Measurements from ENCODE around the gene FBXL16.

FBXL16 gene

DNA sequence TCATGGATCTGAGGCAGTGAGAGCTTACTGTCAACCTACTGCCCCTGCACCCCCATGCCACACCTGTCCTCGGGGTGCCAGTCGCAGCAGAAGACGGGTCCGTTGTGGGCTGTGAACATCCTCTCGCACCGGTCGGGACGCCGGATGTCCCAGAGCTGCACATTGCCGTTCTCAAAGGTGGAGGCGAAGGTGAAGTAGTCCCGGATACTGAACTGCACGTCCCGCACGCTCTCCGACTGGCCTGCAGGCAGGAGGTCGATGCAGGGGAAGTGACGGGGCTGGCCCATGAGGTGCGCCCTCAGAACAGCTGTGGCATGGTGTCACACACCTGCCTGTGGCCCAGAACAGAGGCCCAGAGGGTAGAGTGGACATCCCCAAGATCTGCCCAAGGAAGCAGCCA lies 18.1 kb downstream of the FBXL16 start:
- Histone ChIP-seq H3K18ac (ENCODE audit: low read depth in 1 of 2, low read length in 2 of 2) (no peak overlapping the region), H3K14ac (ENCODE audit: low read length in 2 of 2) (no peak overlapping the region), H3K27ac (ENCODE audit: low read length, poor library complexity, severe bottlenecking) (no peak overlapping the region), H3K4ac (ENCODE audit: low read depth in 1 of 2, low read length in 2 of 2) (no peak overlapping the region), H3K9me3 (ENCODE audit: control insufficient read depth, low read length) (no peaks in the 10 kb centered on the region), H3K4me2 (ENCODE audit: low read length, poor library complexity, severe bottlenecking) (no peak overlapping the region), H2AK5ac (ENCODE audit: low read length, severe bottlenecking) (no peak overlapping the region), H2BK5ac (ENCODE audit: low read depth, low read length, poor library complexity, severe bottlenecking) (no peak overlapping the region), H3K23ac (ENCODE audit: low read length in 2 of 2) (no peak overlapping the region), H2BK15ac (ENCODE audit: low read depth, poor library complexity, severe bottlenecking) (no peak overlapping the region), H2AFZ (ENCODE audit: low read depth, low read length) (no peak overlapping the region), H3K4me3 (ENCODE audit: insufficient read depth in 1 of 2, low read depth in 1 of 2, low read length in 2 of 2) (no peak overlapping the region), H2BK12ac (ENCODE audit: low read length in 2 of 2) (no peak overlapping the region), H3K9ac (ENCODE audit: low read length) (no peak overlapping the region), H3K4me1 (ENCODE audit: control insufficient read depth, insufficient read depth, low read depth, low read length) (peaks cover 51% of the 10 kb centered on the region), H3K36me3 (ENCODE audit: control insufficient read depth in 1 of 2, insufficient read depth in 2 of 2, low read depth in 1 of 2, low read length in 2 of 2) (peaks cover 34 to 59% of the 10 kb centered on the region in 2 experiments), H4K8ac (ENCODE audit: low read length) (no peak overlapping the region), H3K79me1 (replicated peaks; ENCODE audit: low read length, poor library complexity, severe bottlenecking) (peaks cover 45% of the 10 kb centered on the region), H4K91ac (ENCODE audit: low read length) (no peak overlapping the region), H3K27me3 (ENCODE audit: control insufficient read depth in 1 of 2, insufficient read depth in 1 of 2, low read length in 2 of 2) (peaks cover 8 to 9% of the 10 kb centered on the region in 2 experiments), H2BK120ac (ENCODE audit: low read depth, low read length) (no peak overlapping the region)
- DNase-seq = no peak
- 95% methylated on average over 19 of the region's 19 CpGs for WGBS

DNA sequence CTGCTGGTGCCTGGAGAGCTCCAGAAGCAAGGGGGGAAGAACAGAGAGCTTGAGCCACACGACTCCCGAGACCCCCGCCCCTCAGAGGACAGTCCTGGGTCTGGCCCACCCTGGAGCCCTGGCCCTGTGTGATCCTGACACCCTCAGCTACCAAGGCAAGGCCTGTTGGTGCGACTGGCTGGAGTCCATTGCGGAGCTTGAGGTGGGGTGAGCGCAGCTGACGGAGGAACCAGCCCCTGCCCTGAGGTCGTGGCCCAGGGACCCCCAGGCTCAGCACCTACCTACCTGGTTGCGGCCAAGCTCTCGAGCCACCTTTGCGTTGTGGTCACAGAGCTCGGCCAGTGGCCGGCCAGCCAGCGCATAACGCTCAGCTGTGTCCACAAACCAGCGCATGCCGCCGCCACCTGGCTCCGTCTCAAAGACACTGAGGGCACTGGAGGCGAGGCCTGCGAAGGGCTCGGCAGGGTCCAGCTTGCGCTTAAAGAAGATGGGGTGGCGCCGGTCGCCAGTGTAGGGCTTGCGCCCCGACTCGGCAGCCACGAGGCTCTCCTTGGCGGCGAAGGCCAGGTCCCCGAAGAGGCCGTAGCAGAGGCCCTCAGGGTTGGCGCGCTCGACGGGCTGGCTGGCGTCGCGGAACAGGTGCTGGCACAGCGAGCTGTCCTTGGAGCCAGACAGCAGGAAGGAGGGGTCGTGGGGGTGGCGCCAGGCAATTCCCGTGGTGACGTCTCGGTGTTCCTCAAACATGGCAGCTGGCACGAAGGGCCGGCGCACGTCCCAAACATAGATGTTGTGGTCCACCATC lies 18.9 kb downstream of the FBXL16 start:
- no peak overlapping the region for H2BK120ac ChIP-seq (ENCODE audit: low read depth, low read length)
- no peak overlapping the region for H3K23ac ChIP-seq (ENCODE audit: low read length in 2 of 2)
- H3K4me1 ChIP-seq (ENCODE audit: control insufficient read depth, insufficient read depth, low read depth, low read length) = peaks cover 60% of the 10 kb centered on the region
- H2BK12ac ChIP-seq (ENCODE audit: low read length in 2 of 2) = no peak overlapping the region
- no peak overlapping the region for H3K4ac ChIP-seq (ENCODE audit: low read depth in 1 of 2, low read length in 2 of 2)
- H3K9ac ChIP-seq (ENCODE audit: low read length) = no peak overlapping the region
- no peak overlapping the region for H3K27ac ChIP-seq (ENCODE audit: low read length, poor library complexity, severe bottlenecking)
- H2AK5ac ChIP-seq (ENCODE audit: low read length, severe bottlenecking) = no peak overlapping the region
- H4K8ac ChIP-seq (ENCODE audit: low read length) = no peak overlapping the region
- DNase-seq = no peak
- H3K4me3 ChIP-seq (ENCODE audit: insufficient read depth in 1 of 2, low read depth in 1 of 2, low read length in 2 of 2) = no peak overlapping the region
- H4K91ac ChIP-seq (ENCODE audit: low read length) = peak overlapping the region; percentile 21
- H3K9me3 ChIP-seq (ENCODE audit: control insufficient read depth, low read length) = no peaks in the 10 kb centered on the region
- H3K18ac ChIP-seq (ENCODE audit: low read depth in 1 of 2, low read length in 2 of 2) = no peak overlapping the region
- H3K4me2 ChIP-seq (ENCODE audit: low read length, poor library complexity, severe bottlenecking) = no peak overlapping the region
- H2BK15ac ChIP-seq (ENCODE audit: low read depth, poor library complexity, severe bottlenecking) = no peak overlapping the region
- peaks cover 45% of the 10 kb centered on the region for H3K79me1 ChIP-seq (replicated peaks; ENCODE audit: low read length, poor library complexity, severe bottlenecking)
- peaks cover 42 to 67% of the 10 kb centered on the region in 2 experiments for H3K36me3 ChIP-seq (ENCODE audit: control insufficient read depth in 1 of 2, insufficient read depth in 2 of 2, low read depth in 1 of 2, low read length in 2 of 2)
- H2BK5ac ChIP-seq (ENCODE audit: low read depth, low read length, poor library complexity, severe bottlenecking) = no peak overlapping the region
- WGBS = 96% methylated on average over 51 of the region's 51 CpGs
- H2AFZ ChIP-seq (ENCODE audit: low read depth, low read length) = no peak overlapping the region
- peaks cover 0 to 1% of the 10 kb centered on the region in 2 experiments for H3K27me3 ChIP-seq (ENCODE audit: control insufficient read depth in 1 of 2, insufficient read depth in 1 of 2, low read length in 2 of 2)
- H3K14ac ChIP-seq (ENCODE audit: low read length in 2 of 2) = no peak overlapping the region

DNA sequence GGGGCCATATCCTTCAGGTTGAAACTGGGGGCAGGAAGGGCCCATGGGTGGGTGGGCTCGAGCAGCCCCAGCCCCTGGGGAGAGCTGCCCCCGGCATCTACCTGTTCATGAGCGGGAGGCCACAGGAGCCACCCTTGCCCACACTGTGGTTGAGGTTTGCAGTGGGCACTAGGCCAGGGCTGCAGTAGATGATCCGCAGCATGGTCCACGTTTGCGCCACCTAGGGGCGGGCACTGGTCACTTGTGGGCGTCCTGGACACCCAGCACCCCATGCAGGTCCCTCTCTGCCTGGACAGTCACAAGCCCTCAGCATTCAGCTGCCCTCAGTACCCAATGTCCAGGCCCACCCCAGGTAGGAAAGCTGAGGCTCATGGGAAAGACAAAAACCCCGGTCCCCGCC lies 19.6 kb downstream of the FBXL16 start:
- H2BK12ac ChIP-seq (ENCODE audit: low read length in 2 of 2) = no peak overlapping the region
- peaks cover 47 to 74% of the 10 kb centered on the region in 2 experiments for H3K36me3 ChIP-seq (ENCODE audit: control insufficient read depth in 1 of 2, insufficient read depth in 2 of 2, low read depth in 1 of 2, low read length in 2 of 2)
- H3K23ac ChIP-seq (ENCODE audit: low read length in 2 of 2) = no peak overlapping the region
- H3K4me3 ChIP-seq (ENCODE audit: insufficient read depth in 1 of 2, low read depth in 1 of 2, low read length in 2 of 2) = no peak overlapping the region
- H2AFZ ChIP-seq (ENCODE audit: low read depth, low read length) = no peak overlapping the region
- peaks cover 45% of the 10 kb centered on the region for H3K79me1 ChIP-seq (replicated peaks; ENCODE audit: low read length, poor library complexity, severe bottlenecking)
- peak; percentile 43 for DNase-seq
- H3K4me1 ChIP-seq (ENCODE audit: control insufficient read depth, insufficient read depth, low read depth, low read length) = peaks cover 67% of the 10 kb centered on the region
- no peak overlapping the region for H4K91ac ChIP-seq (ENCODE audit: low read length)
- H2AK5ac ChIP-seq (ENCODE audit: low read length, severe bottlenecking) = no peak overlapping the region
- H3K4me2 ChIP-seq (ENCODE audit: low read length, poor library complexity, severe bottlenecking) = no peak overlapping the region
- no peak overlapping the region for H3K4ac ChIP-seq (ENCODE audit: low read depth in 1 of 2, low read length in 2 of 2)
- H3K27me3 ChIP-seq (ENCODE audit: control insufficient read depth in 1 of 2, insufficient read depth in 1 of 2, low read length in 2 of 2) = no peaks in the 10 kb centered on the region
- H2BK120ac ChIP-seq (ENCODE audit: low read depth, low read length) = no peak overlapping the region
- no peak overlapping the region for H3K27ac ChIP-seq (ENCODE audit: low read length, poor library complexity, severe bottlenecking)
- peak overlapping the region; percentile 52 for H2BK15ac ChIP-seq (ENCODE audit: low read depth, poor library complexity, severe bottlenecking)
- no peak overlapping the region for H2BK5ac ChIP-seq (ENCODE audit: low read depth, low read length, poor library complexity, severe bottlenecking)
- H4K8ac ChIP-seq (ENCODE audit: low read length) = no peak overlapping the region
- no peak overlapping the region for H3K18ac ChIP-seq (ENCODE audit: low read depth in 1 of 2, low read length in 2 of 2)
- no peaks in the 10 kb centered on the region for H3K9me3 ChIP-seq (ENCODE audit: control insufficient read depth, low read length)
- H3K9ac ChIP-seq (ENCODE audit: low read length) = no peak overlapping the region
- WGBS = 79% methylated on average over 10 of the region's 10 CpGs
- H3K14ac ChIP-seq (ENCODE audit: low read length in 2 of 2) = no peak overlapping the region

DNA sequence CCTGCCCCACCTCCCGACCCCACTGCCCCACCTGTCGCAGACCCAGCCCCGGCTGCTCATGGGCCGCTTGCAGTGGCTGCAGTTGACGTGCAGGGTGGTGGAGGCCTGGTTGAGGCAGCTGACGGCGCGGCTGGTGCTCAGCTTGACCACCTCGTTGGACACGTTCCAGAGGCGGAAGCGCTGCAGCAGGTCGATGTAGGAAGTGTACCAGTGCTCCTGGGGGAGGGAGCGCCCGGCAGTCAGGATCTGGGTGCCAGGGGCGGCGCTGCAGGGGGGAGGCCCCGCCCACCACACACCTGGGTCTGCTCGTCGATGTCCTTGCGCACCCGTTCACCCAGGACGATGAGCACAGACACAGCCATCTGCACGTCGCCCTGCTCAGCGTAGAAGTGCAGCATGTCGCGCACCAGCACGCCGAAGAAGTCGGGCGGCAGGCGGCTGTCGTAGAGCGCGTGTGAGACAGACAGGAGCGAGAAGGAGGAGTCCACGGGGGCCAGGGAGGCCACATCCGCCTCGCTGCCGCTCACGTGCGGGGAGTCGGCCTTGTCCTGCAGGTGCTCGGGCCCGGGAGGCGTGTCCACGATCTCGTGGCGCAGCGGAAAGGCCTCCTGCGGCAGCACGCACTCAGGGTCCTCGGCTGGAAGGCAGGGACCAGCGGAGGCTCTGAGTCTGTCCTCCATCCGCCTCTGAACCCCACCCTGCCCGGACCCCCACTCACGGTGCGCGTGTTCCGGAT lies 20.5 kb downstream of the FBXL16 start:
- peaks cover 45% of the 10 kb centered on the region for H3K79me1 ChIP-seq (replicated peaks; ENCODE audit: low read length, poor library complexity, severe bottlenecking)
- no peak overlapping the region for H3K9ac ChIP-seq (ENCODE audit: low read length)
- no peak overlapping the region for H2BK12ac ChIP-seq (ENCODE audit: low read length in 2 of 2)
- no peak overlapping the region for H3K14ac ChIP-seq (ENCODE audit: low read length in 2 of 2)
- no peak overlapping the region for H3K4me2 ChIP-seq (ENCODE audit: low read length, poor library complexity, severe bottlenecking)
- 96% methylated on average over 61 of the region's 61 CpGs for WGBS
- peaks cover 47 to 74% of the 10 kb centered on the region in 2 experiments for H3K36me3 ChIP-seq (ENCODE audit: control insufficient read depth in 1 of 2, insufficient read depth in 2 of 2, low read depth in 1 of 2, low read length in 2 of 2)
- no peaks in the 10 kb centered on the region for H3K27me3 ChIP-seq (ENCODE audit: control insufficient read depth in 1 of 2, insufficient read depth in 1 of 2, low read length in 2 of 2)
- peak overlapping the region; percentile 45 for H4K8ac ChIP-seq (ENCODE audit: low read length)
- H3K23ac ChIP-seq (ENCODE audit: low read length in 2 of 2) = no peak overlapping the region
- H3K4ac ChIP-seq (ENCODE audit: low read depth in 1 of 2, low read length in 2 of 2) = no peak overlapping the region
- H2AK5ac ChIP-seq (ENCODE audit: low read length, severe bottlenecking) = no peak overlapping the region
- H2BK15ac ChIP-seq (ENCODE audit: low read depth, poor library complexity, severe bottlenecking) = no peak overlapping the region
- peak overlapping the region; percentile 64 for H4K91ac ChIP-seq (ENCODE audit: low read length)
- H3K27ac ChIP-seq (ENCODE audit: low read length, poor library complexity, severe bottlenecking) = no peak overlapping the region
- no peak overlapping the region for H2BK5ac ChIP-seq (ENCODE audit: low read depth, low read length, poor library complexity, severe bottlenecking)
- H3K4me1 ChIP-seq (ENCODE audit: control insufficient read depth, insufficient read depth, low read depth, low read length) = peaks cover 65% of the 10 kb centered on the region
- no peak overlapping the region for H3K18ac ChIP-seq (ENCODE audit: low read depth in 1 of 2, low read length in 2 of 2)
- no peak overlapping the region for H2AFZ ChIP-seq (ENCODE audit: low read depth, low read length)
- no peak overlapping the region for H2BK120ac ChIP-seq (ENCODE audit: low read depth, low read length)
- peak overlapping the region in 1 of 2 experiments; percentile 53 for H3K4me3 ChIP-seq (ENCODE audit: insufficient read depth in 1 of 2, low read depth in 1 of 2, low read length in 2 of 2)
- H3K9me3 ChIP-seq (ENCODE audit: control insufficient read depth, low read length) = no peaks in the 10 kb centered on the region
- no peak for DNase-seq
